Esophagus mucosa (tissue), 1 donor: ENCODE results near the gene CDKAL1. TPM values are rescaled to one million over a fixed set of nuclear protein-coding genes. Genes with fewer than 3 reads are reported as not detected.
"Not testable (repeated sequence)": the region's sequence is repeated elsewhere in the genome, so short reads cannot be mapped to it uniquely, and the experiment has no call there.

Experiments used
- ATAC-seq: fragments of 200-7000 bp; cut with Tn5 transposase; one replicate; pipeline ENCODE4 v1.9.1; 2020
- total RNA-seq: library from RNA; stranded (reverse); gene quantifications from one replicate; pipeline ENCODE4 v1.2.4, GENCODE V29; 2023
- donor health status: DM: yes; HTN: yes; CAD: no.

Gene CDKAL1
- total RNA-seq, 1 donor from 2014 or later = 8.2 TPM

GRCh38 chr6:20885076-20885475 is 350.8 kb downstream of the CDKAL1 start:
- ATAC-seq = no peak

- no peak for ATAC-seq
Observed at GRCh38 chr6:20891161-20891560, 356.9 kb downstream of the CDKAL1 start.

GRCh38 chr6:20892365-20892764 is 358.1 kb downstream of the CDKAL1 start:
- ATAC-seq = no peak

- no peak for ATAC-seq
Observed at GRCh38 chr6:20893412-20893811, 359.2 kb downstream of the CDKAL1 start.

GRCh38 chr6:20900389-20901160 is 366.3 kb downstream of the CDKAL1 start:
- ATAC-seq = no peak

- ATAC-seq = no peak
Observed at GRCh38 chr6:20905377-20905776, 371.1 kb downstream of the CDKAL1 start.

- ATAC-seq = peak; percentile 72
Observed at GRCh38 chr6:20906945-20907344, 372.7 kb downstream of the CDKAL1 start.

- no peak for ATAC-seq
Observed at GRCh38 chr6:20907486-20908071, 373.3 kb downstream of the CDKAL1 start.

- no peak for ATAC-seq
Observed at GRCh38 chr6:20909621-20910020, 375.4 kb downstream of the CDKAL1 start.

- no peak for ATAC-seq
Observed at GRCh38 chr6:20911712-20912111, 377.5 kb downstream of the CDKAL1 start.

- no peak for ATAC-seq
Observed at GRCh38 chr6:20915156-20915555, 380.9 kb downstream of the CDKAL1 start.

GRCh38 chr6:20915626-20916025 is 381.4 kb downstream of the CDKAL1 start:
- ATAC-seq = no peak

- no peak for ATAC-seq
Observed at GRCh38 chr6:20916086-20916485, 381.8 kb downstream of the CDKAL1 start.

- no peak for ATAC-seq
Observed at GRCh38 chr6:20918868-20919267, 384.6 kb downstream of the CDKAL1 start.

GRCh38 chr6:20919677-20920385 is 385.6 kb downstream of the CDKAL1 start:
- no peak for ATAC-seq

GRCh38 chr6:20921578-20921977 is 387.3 kb downstream of the CDKAL1 start:
- no peak for ATAC-seq

GRCh38 chr6:20922743-20923142 is 388.5 kb downstream of the CDKAL1 start:
- ATAC-seq = no peak

GRCh38 chr6:20924094-20924493 is 389.8 kb downstream of the CDKAL1 start:
- not testable (repeated sequence) for ATAC-seq

- ATAC-seq = no peak
Observed at GRCh38 chr6:20924911-20925543, 390.8 kb downstream of the CDKAL1 start.

GRCh38 chr6:20927130-20927860 is 393.0 kb downstream of the CDKAL1 start:
- ATAC-seq = no peak

GRCh38 chr6:20929283-20929682 is 395.0 kb downstream of the CDKAL1 start:
- no peak for ATAC-seq

GRCh38 chr6:20931093-20931492 is 396.8 kb downstream of the CDKAL1 start:
- ATAC-seq = no peak

GRCh38 chr6:20931772-20932171 is 397.5 kb downstream of the CDKAL1 start:
- ATAC-seq = no peak
